Astrocyte (in vitro differentiated cells and primary cell): ENCODE data around the gene OR56B4. TPM values are rescaled to one million over a fixed set of nuclear protein-coding genes. Genes with fewer than 3 reads are reported as not detected.

Source experiments
- DNase-seq: peaks from one replicate; pipeline ENCODE4 v3.0.0-alpha.2; 2010; ENCODE audit warnings: low read depth
- FAIRE-seq: peaks from 2 replicates; lab custom pipeline; 2011; peaks lifted over from hg19 to GRCh38; lab: Jason Lieb, UNC
- H2AFZ ChIP-seq: 2 replicates; pipeline ENCODE4 v1.6.0; 2012; ENCODE audit warnings: low read depth, low read length, inconsistent platforms
- H3K27ac ChIP-seq: 2 replicates; pipeline ENCODE4 v1.5.1; 2011; ENCODE audit warnings: low read depth, low read length, inconsistent platforms
- H3K27me3 ChIP-seq: 2 replicates; pipeline ENCODE4 v1.6.0; 2011; ENCODE audit warnings: low read length, inconsistent platforms; ENCODE audit not compliant: insufficient read depth
- H3K36me3 ChIP-seq: 2 replicates; pipeline ENCODE4 v1.5.1; 2011; ENCODE audit warnings: low read length, inconsistent platforms; ENCODE audit not compliant: insufficient read depth
- H3K4me1 ChIP-seq: 2 replicates; pipeline ENCODE4 v1.5.1; 2011; ENCODE audit warnings: low read length, inconsistent platforms; ENCODE audit not compliant: insufficient read depth
- H3K4me2 ChIP-seq: 2 replicates; pipeline ENCODE4 v1.6.0; 2012; ENCODE audit warnings: low read length, inconsistent platforms
- H3K4me3 ChIP-seq: 2 replicates; pipeline ENCODE4 v1.5.1; 2011; ENCODE audit warnings: low read depth, mild to moderate bottlenecking, low read length, inconsistent platforms; ENCODE audit not compliant: insufficient read depth
- H3K79me2 ChIP-seq: 2 replicates; pipeline ENCODE4 v1.6.0; 2012; ENCODE audit warnings: mild to moderate bottlenecking, low read length, inconsistent platforms; ENCODE audit not compliant: insufficient read depth
- H3K9ac ChIP-seq: 2 replicates; pipeline ENCODE4 v1.6.0; 2012; ENCODE audit warnings: mild to moderate bottlenecking, low read length, inconsistent platforms
- H3K9me3 ChIP-seq: 2 replicates; pipeline ENCODE4 v1.5.1; 2012; ENCODE audit warnings: low read depth, mild to moderate bottlenecking, low read length, inconsistent platforms; ENCODE audit not compliant: insufficient read depth
- H4K20me1 ChIP-seq: 2 replicates; pipeline ENCODE4 v1.6.0; 2012; ENCODE audit warnings: low read length, inconsistent platforms; ENCODE audit not compliant: insufficient read depth
- H3K27ac Mint-ChIP-seq: one replicate; pipeline ENCODE4 v1.8.0; 2021; ENCODE audit warnings: mild to moderate bottlenecking, mixed read lengths; ENCODE audit not compliant: unreplicated experiment
- H3K27me3 Mint-ChIP-seq: one replicate; pipeline ENCODE4 v1.8.0; 2021; ENCODE audit warnings: low read depth, mixed read lengths; ENCODE audit not compliant: unreplicated experiment
- H3K36me3 Mint-ChIP-seq: one replicate; pipeline ENCODE4 v1.8.0; 2021; ENCODE audit warnings: low read depth, mixed read lengths; ENCODE audit not compliant: unreplicated experiment
- H3K4me1 Mint-ChIP-seq: one replicate; pipeline ENCODE4 v1.8.0; 2021; ENCODE audit warnings: low read depth, mixed read lengths; ENCODE audit not compliant: unreplicated experiment
- H3K4me3 Mint-ChIP-seq: one replicate; pipeline ENCODE4 v1.8.0; 2021; ENCODE audit warnings: mild to moderate bottlenecking, moderate library complexity, mixed read lengths; ENCODE audit not compliant: unreplicated experiment
- H3K9me3 Mint-ChIP-seq: one replicate; pipeline ENCODE4 v1.8.0; 2021; ENCODE audit warnings: mild to moderate bottlenecking, mixed read lengths; ENCODE audit not compliant: unreplicated experiment
- CTCF ChIP-seq: IDR thresholded peaks from 2 replicates; pipeline ENCODE4 v1.5.1; 2011; ENCODE audit warnings: low read depth, mild to moderate bottlenecking, inconsistent platforms, low read length, moderate library complexity; ENCODE audit not compliant: insufficient read depth
- EZH2 ChIP-seq: IDR thresholded peaks from 2 replicates; pipeline ENCODE4 v1.6.1; 2012; ENCODE audit warnings: mild to moderate bottlenecking, low read length, inconsistent platforms; ENCODE audit not compliant: insufficient read depth
- total RNA-seq: library from RNA; stranded (reverse); gene quantifications from 2 replicates; pipeline ENCODE4 v1.2.1, GENCODE V29; 2021

The OR56B4 gene
- total RNA-seq, 1 donor from 2014 or later = not detected

- Histone ChIP-seq H3K27ac (no peak overlapping the region), H2AFZ (no peak overlapping the region), H3K9ac (no peak overlapping the region), H3K4me2 (no peak overlapping the region), H3K4me3 (no peak overlapping the region), H3K9me3 (no peaks in the 10 kb centered on the region), H3K27me3 (no peaks in the 10 kb centered on the region), H3K36me3 (no peaks in the 10 kb centered on the region), H4K20me1 (no peaks in the 10 kb centered on the region), H3K79me2 (no peaks in the 10 kb centered on the region), H3K4me1 (no peaks in the 10 kb centered on the region)
- no peaks in the 10 kb centered on the region for H3K36me3 Mint-ChIP-seq
- no peak overlapping the region for H3K4me3 Mint-ChIP-seq
- TF ChIP-seq EZH2 = no peak
- TF ChIP-seq CTCF = no peak
- H3K27ac Mint-ChIP-seq = no peak overlapping the region
- H3K9me3 Mint-ChIP-seq = no peaks in the 10 kb centered on the region
- H3K27me3 Mint-ChIP-seq = no peaks in the 10 kb centered on the region
- FAIRE-seq = no peak
- H3K4me1 Mint-ChIP-seq = peaks cover 21% of the 10 kb centered on the region
- DNase-seq = no peak
Measured at GRCh38 chr11:6094186-6094585, 13.3 kb upstream of the OR56B4 start.

GRCh38 chr11:6095798-6096197, 11.7 kb upstream of the OR56B4 start:
- Histone ChIP-seq H3K4me1 (no peaks in the 10 kb centered on the region), H3K9ac (no peak overlapping the region), H3K79me2 (no peaks in the 10 kb centered on the region), H3K4me3 (no peak overlapping the region), H3K36me3 (no peaks in the 10 kb centered on the region), H3K9me3 (no peaks in the 10 kb centered on the region), H3K27me3 (no peaks in the 10 kb centered on the region), H2AFZ (no peak overlapping the region), H3K4me2 (no peak overlapping the region), H4K20me1 (no peaks in the 10 kb centered on the region), H3K27ac (no peak overlapping the region)
- Mint-ChIP-seq H3K4me1 (peaks cover 21% of the 10 kb centered on the region), H3K27me3 (peaks cover 2% of the 10 kb centered on the region), H3K4me3 (peak overlapping the region; percentile 11), H3K9me3 (no peaks in the 10 kb centered on the region), H3K27ac (no peak overlapping the region), H3K36me3 (no peaks in the 10 kb centered on the region)
- no peak for FAIRE-seq
- DNase-seq = no peak
- no peak for TF ChIP-seq CTCF
- TF ChIP-seq EZH2 = no peak

- Mint-ChIP-seq H3K9me3 (no peaks in the 10 kb centered on the region), H3K27ac (peak overlapping the region; percentile 87), H3K4me1 (peaks cover 21% of the 10 kb centered on the region), H3K4me3 (peak overlapping the region; percentile 11), H3K27me3 (peaks cover 2% of the 10 kb centered on the region), H3K36me3 (no peaks in the 10 kb centered on the region)
- Histone ChIP-seq H4K20me1 (no peaks in the 10 kb centered on the region), H2AFZ (no peak overlapping the region), H3K27ac (no peak overlapping the region), H3K4me2 (no peak overlapping the region), H3K9me3 (no peaks in the 10 kb centered on the region), H3K4me1 (no peaks in the 10 kb centered on the region), H3K36me3 (no peaks in the 10 kb centered on the region), H3K9ac (no peak overlapping the region), H3K27me3 (no peaks in the 10 kb centered on the region), H3K79me2 (no peaks in the 10 kb centered on the region), H3K4me3 (no peak overlapping the region)
- DNase-seq (no peak), FAIRE-seq (no peak)
- TF ChIP-seq EZH2 = no peak
- no peak for TF ChIP-seq CTCF
Measured at GRCh38 chr11:6096417-6096816, 11.1 kb upstream of the OR56B4 start.
